CD4-positive, alpha-beta T cell treated with Interleukin-21 for 1 hour (primary cell): Measurements from ENCODE around the gene DLEU7.

Experiments
- DNase-seq: peaks from one replicate; pipeline ENCODE4 v3.0.0-alpha.2; 2020

DLEU7 gene

DNA sequence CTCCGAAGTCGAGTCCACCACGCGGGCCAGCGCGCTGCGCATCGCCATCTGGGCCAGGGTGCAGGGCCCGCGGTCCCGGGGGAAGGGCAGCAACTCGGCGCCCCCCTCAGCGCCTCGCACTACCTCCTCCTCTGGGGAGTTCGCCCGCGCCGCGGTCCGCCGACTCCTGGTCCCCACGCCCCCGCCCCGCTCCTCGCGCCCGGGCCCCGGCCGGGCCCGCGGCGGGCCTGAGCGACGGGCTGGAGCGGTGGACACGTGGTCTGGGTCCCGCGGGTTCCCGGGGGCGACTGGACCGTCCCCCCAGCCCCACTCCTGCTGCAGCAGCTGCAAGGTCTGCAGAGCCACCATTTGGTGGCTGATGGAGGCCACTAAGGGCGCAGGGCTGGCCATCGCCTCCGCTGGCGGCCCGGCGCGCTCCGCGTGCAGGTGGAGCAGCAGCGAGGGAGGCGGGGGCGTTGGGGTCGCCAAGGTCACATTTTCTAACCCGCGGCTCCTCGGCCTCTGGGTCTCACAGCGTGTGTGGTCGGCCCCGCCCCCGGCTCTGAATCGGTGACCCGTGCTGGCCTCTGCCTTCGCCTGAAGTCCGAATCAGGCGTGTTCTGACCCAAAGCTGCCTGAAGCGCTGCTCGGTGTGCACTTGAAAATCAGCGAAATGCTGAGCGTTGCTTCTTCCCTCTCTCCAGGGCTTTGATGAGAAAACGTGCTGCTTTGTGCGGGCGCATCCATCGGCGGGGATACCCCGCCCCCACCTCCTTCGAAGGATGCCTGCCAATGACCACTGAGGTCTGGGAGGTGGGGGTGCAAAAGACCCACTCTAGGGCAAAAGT is at the start of gene DLEU7:
Gene DLEU7, minus strand, starts transcription at position 436 of the 827 bp plus-strand sequence. Its CDS starts 46 bp downstream, at position 390.
- no peak for DNase-seq

DNA sequence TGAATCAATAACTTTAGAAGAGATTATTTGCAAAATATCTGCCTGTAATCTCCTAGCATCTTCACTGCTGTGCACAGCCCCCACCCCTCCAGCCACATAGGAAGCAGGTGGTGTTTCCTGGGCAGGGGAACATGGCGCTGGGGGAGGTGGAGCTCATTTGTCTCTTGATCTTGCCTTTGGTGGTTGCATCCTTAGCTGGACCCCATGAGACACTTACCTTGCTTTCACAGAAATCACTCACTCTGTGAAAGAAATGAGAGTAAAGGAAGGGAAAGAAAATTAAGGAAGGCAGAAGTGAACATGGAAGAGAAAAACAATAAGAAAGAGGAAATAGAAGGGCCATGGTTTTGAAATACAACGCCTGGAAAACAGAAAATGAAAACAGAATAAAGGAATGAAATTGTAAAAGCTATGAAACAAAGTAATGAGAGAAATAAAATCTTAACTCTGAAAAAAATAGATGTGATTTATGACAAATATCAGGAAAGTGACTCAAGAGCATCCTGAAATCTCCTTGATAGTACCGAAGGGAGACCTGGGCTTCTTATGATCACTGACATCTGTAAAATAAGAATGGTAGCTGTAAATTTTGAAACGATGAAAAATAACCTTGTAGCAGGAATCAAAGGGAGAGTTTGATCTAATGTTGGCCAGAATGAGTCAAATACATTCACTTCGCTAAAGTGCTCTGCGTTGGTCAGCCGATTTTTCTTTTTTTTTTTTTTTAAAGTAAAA is 48.9 kb upstream of the DLEU7 start:
- peak; percentile 59 for DNase-seq

- no peak for DNase-seq
These were observed 47.7 kb upstream of the DLEU7 start for GRCh38 chr13:50891206-50891605.

- no peak for DNase-seq
These were observed 45.8 kb upstream of the DLEU7 start for GRCh38 chr13:50889317-50889716.

- DNase-seq = no peak
These were observed 44.9 kb upstream of the DLEU7 start for GRCh38 chr13:50888362-50888761.

GRCh38 chr13:50887151-50887550 is 43.7 kb upstream of the DLEU7 start:
- DNase-seq = no peak

- DNase-seq = no peak
These were observed 40.8 kb upstream of the DLEU7 start for GRCh38 chr13:50884265-50884664.

- DNase-seq = no peak
These were observed 40.2 kb upstream of the DLEU7 start for GRCh38 chr13:50883728-50884127.

DNA sequence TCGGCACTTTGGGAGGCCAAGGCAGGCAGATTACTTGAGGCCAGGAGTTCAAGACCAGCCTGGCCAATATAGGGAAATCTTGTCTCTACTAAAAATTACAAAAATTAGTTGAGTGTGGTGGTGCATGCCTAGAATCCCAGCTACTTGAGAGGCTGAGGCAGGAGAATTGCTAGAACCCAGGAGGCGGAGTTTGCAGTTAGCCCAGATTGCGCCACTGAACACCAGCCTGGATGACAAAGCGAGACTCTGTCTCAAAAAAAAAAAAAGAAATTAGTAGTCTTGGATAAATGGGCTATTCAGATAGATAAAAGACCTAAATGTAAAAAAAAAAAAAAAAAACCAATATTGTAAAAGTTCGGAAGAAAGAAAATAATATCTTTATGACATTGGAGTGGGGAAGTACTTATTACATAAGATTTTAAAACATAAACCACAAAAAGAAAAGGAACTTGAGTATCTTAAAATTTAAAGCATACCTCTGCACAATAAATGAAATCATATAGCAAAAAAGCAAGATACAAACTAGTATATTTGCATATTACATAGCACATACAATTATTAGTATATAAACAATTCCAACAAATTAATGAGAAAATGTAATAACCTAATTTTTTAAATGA is 39.4 kb upstream of the DLEU7 start:
- DNase-seq = no peak

DNA sequence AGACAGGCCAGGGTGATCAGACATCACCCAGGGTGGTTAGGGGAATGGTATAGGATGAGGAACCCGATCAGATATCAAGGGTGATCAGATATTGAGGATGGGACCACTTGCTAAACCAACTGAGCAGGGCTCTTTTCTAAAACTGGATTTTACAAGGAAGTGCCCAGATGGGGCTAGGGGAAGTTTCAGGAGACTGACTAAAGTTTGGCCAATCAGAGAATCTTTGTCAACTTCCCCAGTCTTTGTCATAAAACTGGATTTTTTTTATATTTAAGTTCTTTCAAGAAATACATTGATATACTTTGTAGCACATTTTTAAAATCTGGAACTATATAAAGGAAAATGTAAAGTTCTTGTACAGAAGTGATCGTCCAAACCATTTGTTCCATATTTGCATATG is 30.5 kb upstream of the DLEU7 start:
- DNase-seq = no peak

DNA sequence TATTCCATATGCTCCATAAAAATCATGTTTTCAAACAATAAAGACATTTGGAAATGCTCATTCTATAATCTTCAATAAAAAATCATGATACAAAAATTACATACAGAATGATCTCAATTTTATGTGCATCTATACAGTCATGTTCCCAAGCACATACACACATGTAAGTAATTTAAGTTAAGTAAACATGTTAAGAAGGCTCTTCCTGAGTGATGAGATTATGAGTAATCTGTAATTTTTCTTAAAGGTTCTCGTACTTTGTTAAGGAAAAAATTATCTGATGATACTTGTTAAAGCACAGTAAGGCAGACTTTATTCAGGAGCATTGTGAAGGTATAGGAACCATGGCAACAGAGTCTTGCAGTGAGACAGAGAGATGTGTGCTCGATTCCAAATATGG is 30.0 kb upstream of the DLEU7 start:
- no peak for DNase-seq

GRCh38 chr13:50871405-50871804 is 27.9 kb upstream of the DLEU7 start:
- DNase-seq = no peak

DNA sequence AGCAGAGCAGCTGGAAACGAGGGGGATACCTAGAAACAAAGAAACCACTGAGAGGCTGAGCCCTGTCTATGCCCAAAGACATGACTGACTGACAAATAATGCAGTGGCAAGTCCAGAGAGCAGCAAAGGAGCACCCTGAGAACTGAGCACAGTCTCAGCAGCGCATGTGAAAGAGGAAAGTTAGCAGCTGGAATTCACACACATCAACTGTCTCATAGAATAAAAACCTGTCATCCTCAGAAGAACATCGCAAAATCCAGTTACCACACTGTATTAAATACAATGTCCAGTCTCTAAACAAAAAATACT is 24.1 kb upstream of the DLEU7 start:
- DNase-seq = no peak

- DNase-seq = no peak
These were observed 23.5 kb upstream of the DLEU7 start for GRCh38 chr13:50866817-50867636.

DNA sequence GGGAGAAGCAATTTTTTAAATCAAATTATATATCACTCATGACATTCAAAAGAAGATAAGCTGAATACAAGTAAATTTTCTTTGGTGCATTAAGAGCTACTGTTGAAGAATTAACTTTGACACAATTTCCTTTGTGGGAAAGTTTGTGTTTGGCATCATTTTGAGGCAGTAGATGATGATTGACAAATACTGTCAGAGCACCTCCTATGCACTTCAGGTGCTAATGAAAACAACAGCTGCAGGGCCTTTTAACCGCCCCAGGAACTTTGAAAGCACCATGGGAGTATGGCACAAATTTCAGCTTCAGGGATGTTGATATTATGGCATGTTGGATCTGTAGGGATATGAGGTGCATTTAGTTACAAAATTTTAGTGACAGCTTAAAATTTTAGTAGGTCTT is 21.0 kb upstream of the DLEU7 start:
- DNase-seq = no peak

DNA sequence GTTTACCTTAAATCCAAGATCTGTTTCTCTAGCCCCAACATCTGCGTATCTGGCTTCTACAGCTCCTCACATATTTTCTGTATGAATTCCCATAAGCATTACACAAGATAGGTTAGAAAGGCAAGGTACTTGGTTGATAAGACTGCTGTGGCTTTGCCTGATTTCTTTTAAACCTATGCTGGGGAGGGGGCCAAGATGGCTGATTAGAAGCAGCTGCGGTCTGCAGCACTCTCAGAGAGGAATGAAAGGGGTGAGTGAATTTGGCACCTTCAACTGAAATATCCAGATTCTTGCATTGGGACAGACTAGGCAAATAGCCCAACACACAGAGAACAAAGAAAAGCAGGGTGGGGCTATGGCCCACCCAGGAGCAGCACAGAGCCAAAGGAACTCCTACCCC is 12.2 kb upstream of the DLEU7 start:
- DNase-seq = no peak

GRCh38 chr13:50850445-50850844 is 7.0 kb upstream of the DLEU7 start:
- no peak for DNase-seq

- no peak for DNase-seq
These were observed 4.0 kb upstream of the DLEU7 start for GRCh38 chr13:50847501-50847900.

DNA sequence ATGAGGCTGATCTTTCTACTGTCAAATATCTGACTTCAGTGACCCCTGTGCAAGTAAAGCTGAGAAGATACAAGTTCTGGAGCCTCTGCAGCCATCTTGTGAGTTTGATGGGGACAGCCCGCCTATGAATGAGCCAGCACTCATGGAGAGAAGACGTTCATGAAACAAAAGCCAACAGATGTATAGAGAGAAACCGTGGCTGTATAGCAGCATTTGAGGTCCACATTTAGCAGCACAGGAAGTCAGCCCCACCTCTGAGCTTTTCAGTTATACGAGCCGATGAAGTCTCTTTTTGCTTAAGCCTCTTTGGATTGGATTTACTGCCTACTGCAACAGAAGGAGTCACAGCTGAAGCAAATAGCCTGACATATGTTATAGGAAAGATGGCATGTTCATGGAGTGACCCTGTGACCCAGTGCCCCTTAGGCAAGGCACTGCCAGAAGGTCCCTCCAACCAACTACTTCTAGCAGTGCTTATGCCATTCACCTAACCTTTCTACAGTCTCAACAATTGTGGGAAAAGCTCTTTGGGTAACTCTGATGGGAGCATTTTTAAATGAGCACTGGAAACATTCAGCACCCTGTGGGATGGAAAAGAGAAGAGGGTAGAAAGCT is 3.5 kb upstream of the DLEU7 start:
- DNase-seq = no peak

DNA sequence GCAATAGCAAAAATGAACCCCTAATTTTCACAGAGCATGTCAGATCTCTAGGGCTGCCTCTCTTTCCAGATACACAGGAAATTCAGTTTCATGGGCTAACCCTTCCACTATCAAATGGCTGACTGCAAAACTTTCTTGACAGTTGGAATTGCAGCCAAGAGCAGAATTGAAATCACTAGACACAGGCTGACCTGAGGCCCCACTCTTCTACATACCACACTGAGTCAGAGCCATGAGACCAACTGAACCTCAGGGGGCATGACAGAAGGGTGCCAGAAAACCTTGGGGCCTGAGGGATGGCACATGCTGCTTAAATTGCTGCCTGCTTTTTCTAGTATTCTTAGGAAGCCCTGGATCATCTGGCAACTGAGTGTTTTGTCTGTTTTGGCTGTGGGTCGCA is 1.7 kb upstream of the DLEU7 start:
- no peak for DNase-seq

- DNase-seq = no peak
These were observed 788 bp upstream of the DLEU7 start for GRCh38 chr13:50844084-50844875.

GRCh38 chr13:50842990-50843256 is 569 bp downstream of the DLEU7 start:
- no peak for DNase-seq
